Amygdala (tissue), 56 donors: Measurements from ENCODE around the gene CLEC4F.

Experiments
- DNase-seq, 56 donors: peaks; one replicate each; lab custom pipeline; 2025; lab: John Stamatoyannopoulos, UW

Gene CLEC4F

GRCh38 chr2:70789304-70790135, 30.9 kb downstream of the CLEC4F start:
- DNase-seq, result peak in 46 of 56 donors; percentile 4 to 81 (median 39)

- DNase-seq, result peak in 26 of 56 donors; percentile 2 to 70 (median 24)
These were observed 35.1 kb downstream of the CLEC4F start for GRCh38 chr2:70785137-70785911.

- no peak for DNase-seq
These were observed 36.1 kb downstream of the CLEC4F start for GRCh38 chr2:70784320-70784719.

GRCh38 chr2:70779911-70780545, 40.4 kb downstream of the CLEC4F start:
- no peak for DNase-seq

- DNase-seq, result no peak
These were observed 40.9 kb downstream of the CLEC4F start for GRCh38 chr2:70779491-70779890.

GRCh38 chr2:70778676-70779075, 41.7 kb downstream of the CLEC4F start:
- no peak for DNase-seq

- DNase-seq, result no peak
These were observed 42.9 kb downstream of the CLEC4F start for GRCh38 chr2:70777450-70777849.

- DNase-seq, result no peak
These were observed 44.1 kb downstream of the CLEC4F start for GRCh38 chr2:70776266-70776665.

GRCh38 chr2:70775141-70775540, 45.3 kb downstream of the CLEC4F start:
- no peak for DNase-seq

GRCh38 chr2:70772486-70773155, 47.8 kb downstream of the CLEC4F start:
- DNase-seq, result no peak

GRCh38 chr2:70771446-70771845, 49.0 kb downstream of the CLEC4F start:
- no peak for DNase-seq

- no peak for DNase-seq
These were observed 50.9 kb downstream of the CLEC4F start for GRCh38 chr2:70769450-70769849.

- no peak for DNase-seq
These were observed 51.8 kb downstream of the CLEC4F start for GRCh38 chr2:70768590-70769085.

GRCh38 chr2:70767699-70768589, 52.5 kb downstream of the CLEC4F start, which contains the start of gene ADD2:
Gene ADD2 (minus strand): TSS chr2:70768200. CDS start chr2:70706408, 61,792 bp downstream.
- peak in 30 of 56 donors; percentile 2 to 60 (median 26) for DNase-seq

- DNase-seq, result peak in 6 of 56 donors; percentile 3 to 32 (median 22)
These were observed 53.2 kb downstream of the CLEC4F start for GRCh38 chr2:70767079-70767698.

- DNase-seq, result no peak
These were observed 53.9 kb downstream of the CLEC4F start for GRCh38 chr2:70766357-70767078.

- DNase-seq, result no peak
These were observed 54.9 kb downstream of the CLEC4F start for GRCh38 chr2:70765507-70765906.

- DNase-seq, result no peak
These were observed 61.0 kb downstream of the CLEC4F start for GRCh38 chr2:70759446-70759845.
